ENCODE measurements around the gene RORB. TPM values are rescaled to one million over a fixed set of nuclear protein-coding genes. Genes with fewer than 3 reads are reported as not detected.

The RORB gene
- total RNA-seq, result 1 to 10 TPM in 1 of 4 donors, under 1 TPM in 3; 0.13 to 1.5 (median 0.50) TPM

GRCh38 chr9:74496819-74497747 lies at the start of gene RORB:
Gene RORB (plus strand): TSS chr9:74497335. CDS start chr9:74497977, 642 bp downstream.
- H3K4me1 ChIP-seq, result peaks cover 5 to 45% (median 21%) of the 10 kb centered on the region in 3 donors
- peak within 1 kb of the TSS; percentile 38 to 68 (median 54) for H3K4me3 ChIP-seq
- H3K27me3 ChIP-seq, result peaks cover 0 to 67% (median 6%) of the 10 kb centered on the region in 4 donors
- no peak for DNase-seq
- no peaks in the 10 kb centered on the region for H3K36me3 ChIP-seq
- 0% methylated on average over 9 to 14 of the region's 50 CpGs for WGBS, 2 donors
- H3K27ac ChIP-seq, result peak within 1 kb of the TSS in 3 of 4 donors; percentile 26 to 54 (median 31)
- TF ChIP-seq CTCF (IDR thresholded peaks at IDR 0.05), result no peak
- TF ChIP-seq POLR2A (IDR thresholded peaks at IDR 0.05), result no peak
- H3K9me3 ChIP-seq, result no peaks in the 10 kb centered on the region
- intact Hi-C loops (cut with DNase I), result no loop called here

GRCh38 chr9:74447451-74448193 lies 49.5 kb upstream of the RORB start:
- no peak overlapping the region for H3K4me3 ChIP-seq
- H3K36me3 ChIP-seq, result no peaks in the 10 kb centered on the region
- H3K27ac ChIP-seq, result no peak overlapping the region
- WGBS, 2 donors, result 65 to 71% methylated on average over 2 of the region's 2 CpGs
- H3K4me1 ChIP-seq, result no peaks in the 10 kb centered on the region
- no peaks in the 10 kb centered on the region for H3K9me3 ChIP-seq
- no peaks in the 10 kb centered on the region for H3K27me3 ChIP-seq
- intact Hi-C loops (cut with DNase I), result no loop called here
- TF ChIP-seq CTCF (IDR thresholded peaks at IDR 0.05) (no peak), POLR2A (IDR thresholded peaks at IDR 0.05) (no peak)
- DNase-seq, result no peak

- WGBS, 2 donors, result 86 to 97% methylated on average over 2 of the region's 2 CpGs
- DNase-seq, result no peak
- TF ChIP-seq CTCF (IDR thresholded peaks at IDR 0.05) (no peak), POLR2A (IDR thresholded peaks at IDR 0.05) (no peak)
- H3K36me3 ChIP-seq, result no peaks in the 10 kb centered on the region
- intact Hi-C loops (cut with DNase I), result no loop called here
- H3K27ac ChIP-seq, result no peak overlapping the region
- no peaks in the 10 kb centered on the region for H3K27me3 ChIP-seq
- H3K9me3 ChIP-seq, result no peaks in the 10 kb centered on the region
- no peak overlapping the region for H3K4me3 ChIP-seq
- no peaks in the 10 kb centered on the region for H3K4me1 ChIP-seq
Measured at GRCh38 chr9:74449060-74449459, 48.1 kb upstream of the RORB start.

GRCh38 chr9:74458832-74459231 lies 38.3 kb upstream of the RORB start:
- 53 to 58% methylated on average over 4 of the region's 4 CpGs for whole genome bisulfite sequencing, 2 donors
- Histone ChIP-seq H3K27me3 (no peaks in the 10 kb centered on the region), H3K27ac (no peak overlapping the region), H3K36me3 (no peaks in the 10 kb centered on the region), H3K4me1 (no peaks in the 10 kb centered on the region), H3K4me3 (no peak overlapping the region), H3K9me3 (no peaks in the 10 kb centered on the region)
- intact Hi-C loops (cut with DNase I), result no loop called here
- TF ChIP-seq CTCF (IDR thresholded peaks at IDR 0.05) (no peak), POLR2A (IDR thresholded peaks at IDR 0.05) (no peak)
- no peak for DNase-seq

GRCh38 chr9:74463825-74464224 lies 33.3 kb upstream of the RORB start:
- no peak for DNase-seq
- Histone ChIP-seq H3K4me3 (no peak overlapping the region), H3K4me1 (no peaks in the 10 kb centered on the region), H3K27ac (no peak overlapping the region), H3K27me3 (no peaks in the 10 kb centered on the region), H3K36me3 (no peaks in the 10 kb centered on the region), H3K9me3 (no peaks in the 10 kb centered on the region)
- 57 to 70% methylated on average over 1 of the region's 1 CpG for WGBS, 2 donors
- TF ChIP-seq POLR2A (IDR thresholded peaks at IDR 0.05), result no peak
- no peak for TF ChIP-seq CTCF (IDR thresholded peaks at IDR 0.05)
- intact Hi-C loops (cut with DNase I), result no loop called here

Data from esophagus squamous epithelium (tissue), 5 donors.